HG02981 (cell line): ENCODE results near the gene PDCD1.
"Not testable (repeated sequence)": the region's sequence is repeated elsewhere in the genome, so short reads cannot be mapped to it uniquely, and the experiment has no call there.

Source experiments
- ATAC-seq: cut with Tn5 transposase; IDR thresholded peaks from one replicate; pipeline ENCODE4 v1.9.1; 2021; ENCODE audit warnings: mild to moderate bottlenecking, moderate library complexity; ENCODE audit not compliant: unreplicated experiment

The PDCD1 gene

DNA sequence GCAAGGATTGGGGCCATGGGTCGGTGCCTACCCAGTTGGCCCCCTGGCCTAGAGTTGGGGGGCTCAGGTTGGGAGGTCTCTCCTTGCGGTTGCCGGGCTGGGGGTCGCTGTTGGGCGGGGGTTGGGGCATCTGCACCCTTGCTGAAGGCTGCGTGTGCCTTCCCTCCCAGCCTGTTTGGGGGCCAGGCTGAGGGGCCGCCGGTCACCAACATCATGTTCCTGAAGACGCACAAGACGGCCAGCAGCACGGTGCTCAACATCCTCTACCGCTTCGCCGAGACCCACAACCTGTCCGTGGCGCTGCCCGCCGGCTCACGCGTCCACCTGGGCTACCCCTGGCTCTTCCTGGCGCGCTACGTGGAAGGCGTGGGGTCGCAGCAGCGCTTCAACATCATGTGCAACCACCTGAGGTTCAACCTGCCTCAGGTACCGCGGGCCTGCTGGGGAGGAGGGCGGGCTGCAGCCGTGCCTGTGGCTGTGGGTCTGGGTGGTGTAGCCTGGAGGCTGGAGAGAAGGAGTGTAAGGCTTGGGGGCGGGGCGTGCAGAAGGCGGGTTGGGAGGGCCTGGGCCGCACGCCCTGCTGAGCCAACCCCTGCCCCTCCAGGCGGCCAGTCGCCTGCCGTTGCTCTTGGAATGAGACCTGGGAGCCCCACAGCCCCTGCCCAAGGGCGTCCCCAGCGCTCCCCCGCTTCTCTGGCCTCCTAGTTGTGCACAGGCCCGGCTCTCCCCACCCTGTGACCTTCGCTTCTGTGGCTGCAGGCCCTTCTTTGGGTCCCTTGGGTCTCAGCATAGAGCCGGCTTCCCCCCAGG lies 56.9 kb downstream of the PDCD1 start:
- no peak for ATAC-seq

DNA sequence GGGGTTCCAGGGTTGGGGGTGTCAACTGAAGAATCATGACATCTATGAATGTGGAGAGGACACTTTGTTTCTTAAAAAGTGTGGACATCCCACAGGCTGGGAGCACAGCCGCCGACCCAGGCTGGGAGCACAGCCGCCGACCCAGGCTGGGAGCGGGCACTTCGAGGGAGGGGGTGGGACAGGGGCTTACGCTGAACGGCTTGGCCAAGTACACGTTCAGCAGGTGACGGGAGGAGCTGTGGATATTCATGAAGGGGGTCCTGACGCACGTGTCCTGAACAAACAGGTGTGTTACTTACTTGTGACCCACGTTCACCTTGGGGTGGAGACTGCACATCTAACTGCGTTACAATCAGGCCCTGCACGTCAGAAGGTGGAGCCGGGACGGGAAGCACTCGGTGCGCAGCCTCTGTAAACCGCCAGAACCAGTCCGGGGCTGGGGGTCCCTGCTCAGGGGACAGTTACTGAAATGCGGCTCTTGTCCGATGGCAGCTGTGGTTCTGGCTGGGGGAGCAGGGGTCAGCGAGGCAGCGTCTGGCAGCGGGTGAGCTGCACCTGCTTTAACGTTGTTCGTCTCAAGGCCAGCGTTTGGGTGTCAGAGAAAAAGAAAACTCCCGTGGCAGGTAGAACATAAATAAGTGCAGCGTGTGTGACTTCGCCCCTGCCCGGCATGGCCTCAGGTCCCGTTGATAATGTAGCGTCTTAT lies 58.3 kb downstream of the PDCD1 start:
- not testable (repeated sequence) for ATAC-seq
